Chondrocyte (in vitro differentiated cells): ENCODE measurements around the gene GATA3. TPM values are rescaled to one million over a fixed set of nuclear protein-coding genes. Genes with fewer than 3 reads are reported as not detected.

Experiments
- DNase-seq: peaks from one replicate; pipeline ENCODE4 v3.0.0; 2021; ENCODE audit warnings: mixed read lengths, low spot score
- H3K27ac Mint-ChIP-seq: one replicate; pipeline ENCODE4 v1.8.0; 2021; ENCODE audit warnings: mild to moderate bottlenecking, moderate library complexity, mixed read lengths; ENCODE audit not compliant: unreplicated experiment
- H3K27me3 Mint-ChIP-seq: 2 replicates; pipeline ENCODE4 v1.8.0; 2021; ENCODE audit warnings: low read depth, mixed read lengths
- H3K36me3 Mint-ChIP-seq: 2 replicates; pipeline ENCODE4 v1.8.0; 2021; ENCODE audit warnings: low read depth, mixed read lengths
- H3K4me1 Mint-ChIP-seq: 2 replicates; pipeline ENCODE4 v1.8.0; 2021; ENCODE audit warnings: low read depth, mild to moderate bottlenecking, mixed read lengths
- H3K4me3 Mint-ChIP-seq: one replicate; pipeline ENCODE4 v1.8.0; 2021; ENCODE audit warnings: mild to moderate bottlenecking, moderate library complexity, mixed read lengths; ENCODE audit not compliant: unreplicated experiment
- H3K9me3 Mint-ChIP-seq: 2 replicates; pipeline ENCODE4 v1.8.0; 2021; ENCODE audit warnings: low read depth, mixed read lengths
- CTCF ChIP-seq: fragments of 200-600 bp; sonication (generic); IDR thresholded peaks from 2 replicates; pipeline ENCODE4 v1.5.0; 2021; ENCODE audit warnings: antibody characterized with exemption, mild to moderate bottlenecking, moderate library complexity
- total RNA-seq: library from RNA; stranded (reverse); gene quantifications from 3 replicates; pipeline ENCODE4 v1.2.1, GENCODE V29; 2021

The GATA3 gene
- total RNA-seq, 1 donor from 2014 or later: not detected

GRCh38 chr10:8085251-8085650 is 30.8 kb downstream of the GATA3 start:
- Mint-ChIP-seq H3K9me3 (no peaks in the 10 kb centered on the region), H3K27ac (no peak overlapping the region), H3K36me3 (no peaks in the 10 kb centered on the region), H3K4me3 (no peak overlapping the region), H3K27me3 (peaks cover 19% of the 10 kb centered on the region), H3K4me1 (no peaks in the 10 kb centered on the region)
- no peak for DNase-seq
- no peak for TF ChIP-seq CTCF

- H3K4me1 Mint-ChIP-seq: no peaks in the 10 kb centered on the region
- H3K4me3 Mint-ChIP-seq: no peak overlapping the region
- no peaks in the 10 kb centered on the region for H3K9me3 Mint-ChIP-seq
- H3K27me3 Mint-ChIP-seq: peaks cover 22% of the 10 kb centered on the region
- no peak overlapping the region for H3K27ac Mint-ChIP-seq
- TF ChIP-seq CTCF: no peak
- no peaks in the 10 kb centered on the region for H3K36me3 Mint-ChIP-seq
- no peak for DNase-seq
Observed at GRCh38 chr10:8086315-8086714, 31.8 kb downstream of the GATA3 start.

DNA sequence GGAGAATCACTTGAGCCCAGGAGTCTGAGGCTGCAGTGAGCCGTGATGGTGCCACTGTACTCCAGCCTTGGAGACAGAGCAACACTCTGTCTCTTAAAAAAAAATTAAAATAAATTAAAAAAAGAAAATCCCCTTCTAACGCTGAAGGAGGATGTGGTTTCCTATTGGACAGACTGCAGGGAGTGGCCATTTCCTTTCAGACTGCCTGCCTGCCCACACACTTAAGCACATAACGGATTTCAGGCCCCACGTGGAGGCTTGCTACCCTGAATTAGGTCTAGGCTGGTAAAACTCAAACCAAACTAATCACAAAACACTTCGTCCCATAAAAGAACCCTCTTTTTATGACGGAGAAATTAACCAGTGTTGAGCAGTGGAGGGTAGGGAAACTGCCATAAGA is 34.0 kb downstream of the GATA3 start:
- H3K9me3 Mint-ChIP-seq: no peaks in the 10 kb centered on the region
- TF ChIP-seq CTCF: no peak
- peaks cover 24% of the 10 kb centered on the region for H3K27me3 Mint-ChIP-seq
- no peak for DNase-seq
- H3K4me1 Mint-ChIP-seq: no peaks in the 10 kb centered on the region
- no peak overlapping the region for H3K27ac Mint-ChIP-seq
- H3K4me3 Mint-ChIP-seq: no peak overlapping the region
- H3K36me3 Mint-ChIP-seq: no peaks in the 10 kb centered on the region

GRCh38 chr10:8092428-8092827 is 37.9 kb downstream of the GATA3 start:
- TF ChIP-seq CTCF: no peak
- peaks cover 9% of the 10 kb centered on the region for H3K27me3 Mint-ChIP-seq
- no peak for DNase-seq
- no peak overlapping the region for H3K27ac Mint-ChIP-seq
- H3K9me3 Mint-ChIP-seq: peaks cover 3% of the 10 kb centered on the region
- no peak overlapping the region for H3K4me3 Mint-ChIP-seq
- H3K36me3 Mint-ChIP-seq: no peaks in the 10 kb centered on the region
- H3K4me1 Mint-ChIP-seq: no peaks in the 10 kb centered on the region

DNA sequence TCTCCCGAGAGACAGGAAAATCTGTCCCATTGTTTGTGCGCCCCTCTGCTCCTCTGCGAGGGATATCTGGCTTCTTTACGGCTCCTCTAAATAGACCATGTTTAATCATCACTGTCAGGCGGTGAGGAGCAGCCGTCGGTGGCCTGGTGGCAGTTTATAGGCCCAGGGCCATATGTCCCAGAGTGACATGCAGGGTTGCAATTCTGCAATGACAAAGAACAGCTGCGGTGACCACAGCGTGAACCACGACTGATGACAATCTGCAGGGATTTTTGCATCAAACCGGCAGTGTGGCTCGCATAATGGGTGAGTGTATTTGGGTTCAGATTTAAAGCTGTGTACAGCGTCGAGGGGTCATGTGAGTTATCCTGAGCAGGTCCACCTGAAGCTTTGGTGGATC is 41.5 kb downstream of the GATA3 start:
- Mint-ChIP-seq H3K9me3 (peaks cover 3% of the 10 kb centered on the region), H3K27ac (no peak overlapping the region), H3K4me3 (no peak overlapping the region), H3K27me3 (peaks cover 7% of the 10 kb centered on the region), H3K36me3 (no peaks in the 10 kb centered on the region), H3K4me1 (no peaks in the 10 kb centered on the region)
- TF ChIP-seq CTCF: no peak
- no peak for DNase-seq
